NCI-H2196 treated with DMSO at 0.1 percent for 48 hours (cell line): ENCODE data around the gene RPS2.

Experiments used
- DNase-seq: peaks from one replicate; lab custom pipeline; 2025; ENCODE audit not compliant: unreplicated experiment; lab: John Stamatoyannopoulos, UW

RPS2 gene

GRCh38 chr16:1999866-2000514, 35.4 kb upstream of the RPS2 start:
- DNase-seq, result no peak

- DNase-seq, result no peak
Observed at GRCh38 chr16:1998852-1999801, 34.5 kb upstream of the RPS2 start.

- DNase-seq, result no peak
Observed at GRCh38 chr16:1998360-1998835, 33.8 kb upstream of the RPS2 start.

DNA sequence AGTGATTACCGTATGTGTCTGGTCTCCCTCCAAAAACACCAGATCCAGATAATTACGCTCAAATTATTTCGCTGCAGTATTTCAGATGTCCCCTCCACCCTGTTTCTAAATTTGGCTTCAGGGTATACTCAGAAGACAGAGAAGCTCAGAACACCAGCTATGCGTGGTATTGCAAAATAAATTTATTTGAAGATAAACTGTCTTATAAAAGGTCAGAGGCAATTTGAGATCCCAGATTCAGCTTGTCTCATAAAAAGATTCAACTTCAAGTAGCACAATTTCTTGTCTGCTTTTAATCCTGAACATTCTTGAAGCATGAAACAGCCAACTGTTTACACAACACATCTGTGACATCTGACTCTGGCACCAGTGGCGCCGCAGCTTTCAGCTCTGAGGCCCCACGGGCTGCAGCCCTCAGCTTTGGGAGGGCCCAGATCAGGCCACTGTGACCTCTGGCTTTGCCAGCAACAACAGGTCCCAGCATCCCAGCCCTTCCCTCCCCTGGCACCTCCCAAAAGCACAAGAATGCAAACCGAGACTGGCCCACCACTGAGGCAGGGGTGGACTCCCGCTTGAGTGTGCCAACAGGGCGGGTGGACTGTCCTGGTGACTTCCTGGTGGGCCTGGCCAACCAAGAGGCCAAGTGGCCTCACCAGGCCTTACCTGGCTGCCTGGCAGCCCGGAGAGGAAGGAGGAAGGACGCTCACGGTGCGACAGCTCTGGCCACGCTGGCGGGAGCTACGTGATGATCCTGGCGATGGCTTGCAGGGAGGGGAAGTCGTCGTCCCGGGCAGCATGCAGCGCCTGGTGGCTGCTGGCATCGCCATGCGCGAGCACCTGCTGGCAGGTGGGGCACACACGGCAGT, 33.1 kb upstream of the RPS2 start:
- DNase-seq, result no peak

- DNase-seq, result peak; percentile 30
Observed at GRCh38 chr16:1993731-1994131, 29.1 kb upstream of the RPS2 start.

DNA sequence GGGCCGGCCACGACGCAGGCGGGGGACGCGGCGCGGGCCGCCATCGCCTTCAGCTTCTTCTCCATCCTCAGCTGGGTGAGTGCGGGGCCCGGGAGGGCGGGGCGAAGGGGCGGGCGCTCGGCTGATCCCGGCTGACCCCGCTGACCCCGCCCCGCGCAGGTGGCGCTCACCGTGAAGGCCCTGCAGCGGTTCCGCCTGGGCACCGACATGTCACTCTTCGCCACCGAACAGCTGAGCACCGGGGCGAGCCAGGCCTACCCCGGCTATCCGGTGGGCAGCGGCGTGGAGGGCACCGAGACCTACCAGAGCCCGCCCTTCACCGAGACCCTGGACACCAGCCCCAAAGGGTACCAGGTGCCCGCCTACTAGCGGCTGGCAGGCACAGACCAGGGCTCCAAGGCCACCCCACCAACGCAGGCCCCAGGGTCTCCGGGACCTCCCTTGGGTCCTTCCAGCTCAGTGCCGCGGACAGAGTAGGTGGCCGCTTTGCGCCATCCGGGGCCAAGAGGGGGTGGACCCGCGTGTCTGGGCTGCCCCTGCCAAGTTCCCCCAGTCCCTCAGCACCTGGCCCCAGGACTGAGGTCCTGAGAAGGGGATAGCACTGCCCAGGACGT, 28.2 kb upstream of the RPS2 start:
- DNase-seq, result no peak

DNA sequence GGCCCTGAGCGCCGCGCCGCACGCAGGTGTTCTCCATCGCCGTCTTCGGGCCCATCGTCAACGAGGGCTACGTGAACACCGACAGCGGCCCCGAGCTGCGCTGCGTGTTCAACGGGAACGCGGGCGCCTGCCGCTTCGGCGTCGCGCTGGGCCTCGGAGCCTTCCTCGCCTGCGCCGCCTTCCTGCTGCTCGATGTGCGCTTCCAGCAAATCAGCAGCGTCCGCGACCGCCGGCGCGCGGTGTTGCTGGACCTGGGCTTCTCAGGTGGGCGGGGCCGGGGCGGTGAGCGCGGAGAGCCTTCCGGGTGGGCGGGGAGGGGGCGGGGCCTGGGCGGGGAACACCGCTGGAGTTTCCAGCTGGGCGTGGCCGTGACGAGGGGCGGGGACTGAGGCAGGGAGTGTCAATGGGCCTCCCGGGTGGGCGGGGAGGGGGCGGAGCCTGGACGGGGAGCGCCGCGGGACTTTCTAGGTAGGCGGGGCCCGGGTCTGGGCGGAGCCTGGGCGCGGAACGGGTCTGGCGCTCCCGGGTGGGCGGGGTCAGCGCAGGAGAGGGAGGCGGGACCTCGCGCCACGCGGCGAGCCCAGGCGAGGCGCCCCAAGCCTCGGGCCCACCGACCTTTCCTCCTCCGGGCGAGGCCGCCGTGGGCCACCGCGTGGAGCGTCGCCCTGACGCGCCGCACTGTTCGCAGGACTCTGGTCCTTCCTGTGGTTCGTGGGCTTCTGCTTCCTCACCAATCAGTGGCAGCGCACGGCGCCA, 27.5 kb upstream of the RPS2 start:
- DNase-seq, result no peak

DNA sequence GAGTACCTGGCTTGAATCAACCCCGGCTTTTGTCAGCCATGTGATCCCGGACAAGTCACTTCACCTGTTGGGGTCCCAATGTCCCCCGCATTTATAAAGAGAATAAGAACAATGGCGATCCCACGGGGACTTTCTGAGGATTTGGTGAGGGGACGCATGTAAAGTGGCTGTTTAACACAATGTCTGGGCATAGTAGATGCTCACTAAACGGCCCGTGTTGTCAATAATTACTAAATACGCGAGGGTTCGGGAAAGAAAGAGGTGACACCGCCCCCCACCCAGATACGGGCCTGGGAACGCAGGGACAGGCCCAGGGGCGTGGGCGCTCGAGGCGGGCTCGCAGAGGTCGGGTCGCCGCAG, 26.9 kb upstream of the RPS2 start:
- DNase-seq, result no peak

- DNase-seq, result no peak
Observed at GRCh38 chr16:1991135-1991551, 26.5 kb upstream of the RPS2 start.

DNA sequence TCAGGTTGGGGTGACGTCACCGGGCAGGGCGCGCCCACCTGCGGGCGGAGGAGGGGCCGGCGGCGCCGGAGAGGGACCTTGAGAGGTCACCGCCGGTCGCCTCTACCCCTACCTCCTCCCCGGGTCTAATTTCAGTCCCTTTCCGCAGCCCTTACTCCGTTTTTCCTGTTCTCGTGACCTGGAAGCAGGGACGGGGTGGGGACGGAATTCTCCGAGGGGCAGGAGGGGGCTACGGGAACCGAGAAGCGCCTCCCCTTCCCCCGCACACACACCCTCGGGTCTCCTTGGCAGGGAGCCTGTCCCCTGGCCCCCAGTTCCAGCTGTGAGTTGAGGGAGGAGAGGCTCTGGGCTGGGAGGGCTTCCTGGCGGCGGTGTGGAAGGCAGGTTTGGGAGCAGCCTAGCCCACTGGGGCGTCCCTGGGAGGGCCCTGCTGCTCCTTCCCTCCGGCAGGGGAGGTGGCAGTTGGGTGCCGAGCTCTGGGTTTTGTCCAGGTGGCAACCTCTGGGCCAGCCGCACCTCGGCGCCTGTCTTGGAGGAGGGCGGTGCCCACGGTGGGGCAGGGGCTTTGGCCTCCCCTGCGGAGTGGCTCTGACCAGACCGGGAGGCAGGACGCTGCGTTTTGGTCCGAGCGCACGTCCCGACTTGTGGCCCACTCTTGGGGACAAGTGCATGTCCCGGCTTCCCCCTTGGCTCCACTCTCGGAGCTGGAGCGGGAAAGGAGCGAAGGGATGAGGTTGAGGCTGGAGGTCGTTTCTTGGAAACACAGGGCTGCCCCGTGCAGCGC, 25.9 kb upstream of the RPS2 start:
- DNase-seq, result peak; percentile 36

DNA sequence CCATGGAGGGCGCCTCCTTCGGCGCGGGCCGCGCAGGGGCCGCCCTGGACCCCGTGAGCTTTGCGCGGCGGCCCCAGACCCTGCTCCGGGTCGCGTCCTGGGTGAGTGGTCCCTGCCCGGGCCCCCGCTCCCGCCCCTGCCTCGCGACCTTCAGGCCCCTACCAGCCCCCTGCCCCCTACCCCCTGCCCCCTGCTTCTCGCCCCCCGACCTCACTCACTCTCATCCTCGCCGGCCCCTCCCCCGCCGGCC, 25.4 kb upstream of the RPS2 start:
- no peak for DNase-seq

DNA sequence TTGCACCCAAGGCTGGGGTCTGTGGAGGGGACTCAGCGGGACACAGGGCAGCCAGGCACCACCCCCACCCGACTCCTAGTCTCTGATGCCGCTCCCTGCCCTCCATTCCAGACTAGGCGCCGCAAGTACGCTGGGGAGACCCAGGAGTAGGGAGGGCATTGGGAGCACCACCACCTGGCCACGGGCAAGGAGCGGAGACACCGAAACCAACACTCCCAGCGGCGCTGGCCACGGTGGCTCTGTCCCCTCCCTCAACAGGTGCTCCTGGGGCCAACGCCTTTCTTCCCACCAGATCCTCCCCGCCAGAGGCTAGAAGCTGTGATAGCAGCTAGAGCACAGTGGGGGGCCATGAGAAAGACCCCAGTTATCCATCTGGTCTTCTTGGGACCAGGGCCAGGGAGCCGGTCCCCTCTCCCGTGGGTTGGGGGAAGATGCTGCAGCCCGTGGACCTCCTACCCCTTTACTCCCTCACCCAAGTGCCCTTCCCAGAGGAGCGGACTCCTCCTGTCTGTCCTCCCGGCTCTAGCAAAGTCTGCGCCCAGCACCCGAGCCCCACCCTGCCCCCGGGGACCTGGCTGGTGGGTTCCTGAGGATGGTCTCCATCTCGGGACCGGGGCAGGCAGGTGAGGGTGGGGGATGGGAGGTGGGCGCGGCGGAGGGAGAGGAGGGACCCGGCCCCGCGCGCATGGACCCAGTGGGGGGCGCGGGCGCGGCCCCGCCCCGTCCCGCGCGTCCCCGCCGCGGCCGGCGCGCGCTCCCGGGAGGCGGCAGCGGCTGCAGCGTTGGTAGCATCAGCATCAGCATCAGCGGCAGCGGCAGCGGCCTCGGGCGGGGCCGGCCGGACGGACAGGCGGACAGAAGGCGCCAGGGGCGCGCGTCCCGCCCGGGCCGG, 24.8 kb upstream of the RPS2 start, which contains the start of gene SYNGR3:
Gene SYNGR3, plus strand, starts transcription at position 762 of the 892 bp plus-strand sequence. CDS start 133 bp downstream, outside the sequence.
- DNase-seq, result peak; percentile 15

DNA sequence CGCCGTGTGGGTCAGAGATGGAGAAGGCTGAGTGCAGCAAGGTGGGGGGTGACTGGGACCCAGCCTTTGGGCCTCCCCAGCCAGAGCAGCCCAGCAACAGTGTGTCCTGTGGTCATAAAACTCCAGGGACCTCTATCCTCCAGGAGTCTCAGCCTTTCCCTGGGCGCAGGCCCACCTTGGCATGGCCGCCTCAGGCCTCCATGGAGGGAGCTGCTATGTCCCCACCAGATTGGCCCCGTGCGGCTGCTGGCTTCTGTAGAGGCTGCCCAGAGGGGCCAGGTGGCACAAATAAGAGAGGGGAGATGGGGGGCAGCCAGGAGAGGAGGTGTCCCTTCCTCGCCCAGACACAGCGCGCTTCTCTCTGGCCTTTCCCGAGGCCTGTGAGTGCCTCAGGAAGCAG, 22.6 kb upstream of the RPS2 start:
- DNase-seq, result no peak

GRCh38 chr16:1985466-1986150, 21.0 kb upstream of the RPS2 start:
- DNase-seq, result no peak

DNA sequence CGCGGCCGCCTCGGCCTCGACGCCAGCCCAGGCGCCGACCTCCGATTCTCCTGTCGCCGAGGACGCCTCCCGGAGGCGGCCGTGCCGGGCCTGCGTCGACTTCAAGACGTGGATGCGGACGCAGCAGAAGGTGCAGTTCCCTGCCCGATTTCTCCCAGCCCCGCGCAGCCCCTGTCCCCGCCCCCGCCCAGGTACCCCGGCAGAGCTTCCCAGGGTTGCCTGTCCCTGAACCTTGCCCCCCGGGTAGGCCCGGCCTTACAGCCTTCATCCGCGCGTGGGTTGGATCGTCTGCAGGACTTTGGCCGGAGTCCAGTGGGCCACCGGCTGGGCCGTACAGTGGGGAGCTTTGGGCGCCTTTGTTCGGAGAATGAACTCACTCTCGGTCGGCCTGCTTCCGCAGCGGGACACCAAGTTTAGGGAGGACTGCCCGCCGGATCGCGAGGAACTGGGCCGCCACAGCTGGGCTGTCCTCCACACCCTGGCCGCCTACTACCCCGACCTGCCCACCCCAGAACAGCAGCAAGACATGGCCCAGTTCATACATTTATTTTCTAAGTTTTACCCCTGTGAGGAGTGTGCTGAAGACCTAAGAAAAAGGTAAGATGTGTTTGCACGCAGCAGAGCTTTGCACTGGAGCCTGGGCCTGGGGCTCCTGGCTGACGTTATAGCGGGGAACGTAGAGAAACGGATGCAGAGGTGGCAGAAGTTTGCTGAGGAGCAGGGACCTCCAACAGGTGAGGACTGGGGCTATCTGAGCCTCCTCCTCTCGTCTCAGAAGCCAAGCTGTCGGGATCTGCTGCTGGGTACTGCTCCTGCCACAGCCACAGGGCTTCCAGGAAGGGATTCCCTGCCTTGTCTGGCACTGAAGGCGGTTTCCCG, 20.0 kb upstream of the RPS2 start:
- no peak for DNase-seq

DNA sequence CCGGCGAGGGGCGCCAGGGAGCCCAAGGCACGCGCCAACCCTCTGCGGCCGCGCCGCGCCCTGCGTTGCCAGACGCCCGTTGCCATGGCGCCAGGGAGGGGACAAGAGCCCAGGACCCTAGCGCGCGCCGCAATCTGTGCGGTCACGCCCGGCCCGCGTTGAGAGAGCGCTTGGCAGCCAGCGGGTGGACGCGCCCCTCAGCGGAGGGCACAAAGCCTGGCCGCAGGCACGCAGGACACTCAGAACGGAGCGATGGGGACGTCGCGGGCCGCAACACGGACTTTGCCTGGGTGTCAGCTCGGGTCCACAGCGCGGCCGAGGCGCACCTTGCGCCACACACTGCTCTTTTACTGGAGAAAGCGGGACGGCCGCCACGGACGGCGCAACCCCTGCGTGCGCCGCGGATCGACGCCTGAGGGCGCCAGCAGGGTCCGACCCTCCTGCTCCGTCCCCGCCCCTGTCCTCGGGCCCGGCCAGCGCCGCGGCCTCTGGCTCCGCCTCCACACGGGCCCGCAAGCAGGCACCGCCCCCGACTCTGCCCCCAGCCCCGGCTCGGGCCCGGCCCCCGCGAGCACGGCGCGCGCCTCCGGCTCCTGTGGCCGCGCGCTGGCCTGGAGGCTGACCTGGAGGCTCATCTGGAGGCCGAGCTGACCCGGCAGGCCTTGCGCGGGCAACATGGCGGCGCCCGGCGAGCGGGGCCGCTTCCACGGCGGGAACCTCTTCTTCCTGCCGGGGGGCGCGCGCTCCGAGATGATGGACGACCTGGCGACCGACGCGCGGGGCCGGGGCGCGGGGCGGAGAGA, 19.1 kb upstream of the RPS2 start, which contains the start of gene GFER:
Gene GFER, plus strand, starts transcription at position 650 of the 803 bp plus-strand sequence. Its CDS starts 26 bp downstream, at position 676.
- DNase-seq, result peak; percentile 86
